Endothelial cell of umbilical vein (primary cell): ENCODE measurements around the gene NLN. TPM values are rescaled to one million over a fixed set of nuclear protein-coding genes. Genes with fewer than 3 reads are reported as not detected.
"Not testable (repeated sequence)": the region's sequence is repeated elsewhere in the genome, so short reads cannot be mapped to it uniquely, and the experiment has no call there.

ENCODE experiments used
- BruUV-seq: library from RNA; stranded (reverse); fragments of 400-500 nt; replicated peaks from 2 replicates; lab custom pipeline; 2021; lab: Mats Ljungman, UMichigan
- CTCF ChIA-PET: fragments of 300-600, 350-600 bp; sonication (Branson Sonifier 250); formaldehyde crosslinking; loops from one replicate; lab custom pipeline; 2021; ENCODE audit warnings: antibody characterized with exemption, inconsistent platforms; lab: Charles Lee
- POLR2A ChIA-PET: fragments of 300-600, 350-600 bp; sonication (Branson Sonifier 250); formaldehyde crosslinking; loops from one replicate; lab custom pipeline; 2021; ENCODE audit warnings: antibody characterized with exemption, inconsistent platforms; lab: Charles Lee
- DNase-seq: peaks from one replicate; pipeline ENCODE4 v3.0.0-alpha.2; 2011; ENCODE audit warnings: low read depth, low spot score
- FAIRE-seq: peaks from 2 replicates; lab custom pipeline; 2011; peaks lifted over from hg19 to GRCh38; lab: Jason Lieb, UNC
- H2AFZ ChIP-seq: 2 replicates; pipeline ENCODE4 v1.6.0; 2012; ENCODE audit warnings: low read depth, low read length, control low read depth, inconsistent platforms
- H3K27ac ChIP-seq: 2 replicates; pipeline ENCODE4 v1.5.1; 2011; ENCODE audit warnings: low read depth, mild to moderate bottlenecking, control low read depth, low read length, moderate library complexity; ENCODE audit not compliant: insufficient read depth
- H3K27me3 ChIP-seq, 2 experiments: 2 replicates each; pipeline versions ENCODE4 v1.6.0 to v1.6.1; 2011; ENCODE audit warnings: low read length in 2 of 2, mixed read lengths in 1 of 2; ENCODE audit not compliant: control insufficient read depth in 2 of 2, insufficient read depth in 2 of 2
- H3K36me3 ChIP-seq, 2 experiments: 2 replicates in 1 of 2; 3 replicates in 1 of 2; pipeline ENCODE4 v1.5.1; 2011; ENCODE audit warnings: low read length in 2 of 2, mild to moderate bottlenecking in 1 of 2, moderate library complexity in 1 of 2; ENCODE audit not compliant: control insufficient read depth in 2 of 2, insufficient read depth in 2 of 2; ENCODE audit errors: extremely low read depth in 1 of 2
- H3K4me1 ChIP-seq: 3 replicates; pipeline ENCODE4 v1.5.1; 2011; ENCODE audit warnings: mild to moderate bottlenecking, low read length; ENCODE audit not compliant: control insufficient read depth, insufficient read depth; ENCODE audit errors: extremely low read depth
- H3K4me2 ChIP-seq: 2 replicates; pipeline ENCODE4 v1.6.1; 2011; ENCODE audit warnings: low read length, control low read depth, mixed read lengths; ENCODE audit not compliant: insufficient read depth
- H3K4me3 ChIP-seq, 3 experiments: fragments of 200-600 bp in 1 of 3; sonication (generic), shearing (Covaris generic) in 1 of 3; replicated peaks in 1 of 3; 2 replicates each; pipeline ENCODE4 v1.5.1; 2011 to 2016; ENCODE audit warnings: control low read depth in 3 of 3, low read length in 3 of 3, mild to moderate bottlenecking in 2 of 3, inconsistent platforms in 1 of 3, low read depth in 1 of 3, moderate library complexity in 1 of 3; ENCODE audit not compliant: insufficient read depth in 1 of 3
- H3K79me2 ChIP-seq: 2 replicates; pipeline ENCODE4 v1.6.0; 2012; ENCODE audit warnings: low read length, inconsistent platforms; ENCODE audit not compliant: control insufficient read depth, insufficient read depth
- H3K9ac ChIP-seq: replicated peaks from 2 replicates; pipeline ENCODE3; 2011; ENCODE audit warnings: low read length, control low read depth; ENCODE audit not compliant: insufficient read depth; ENCODE audit errors: extremely low read depth
- H3K9me1 ChIP-seq: replicated peaks from 3 replicates; pipeline ENCODE4 v1.6.0; 2011; ENCODE audit warnings: mild to moderate bottlenecking, low read length; ENCODE audit not compliant: control insufficient read depth, insufficient read depth; ENCODE audit errors: extremely low read depth
- H3K9me3 ChIP-seq: replicated peaks from 2 replicates; pipeline ENCODE4 v1.5.1; 2012; ENCODE audit warnings: low read length, inconsistent platforms; ENCODE audit not compliant: control insufficient read depth, insufficient read depth
- H4K20me1 ChIP-seq: replicated peaks from 2 replicates; pipeline ENCODE3; 2011; ENCODE audit warnings: mild to moderate bottlenecking, low read length; ENCODE audit not compliant: control insufficient read depth, insufficient read depth; ENCODE audit errors: extremely low read depth
- CTCF ChIP-seq, 2 donors: IDR thresholded peaks; 1 replicate in 1 of 2; 2 replicates in 1 of 2; pipeline ENCODE4 v1.5.1; 2011; ENCODE audit warnings: low read length in 2 of 2, mild to moderate bottlenecking in 2 of 2, moderate library complexity in 2 of 2, control low read depth in 1 of 2, inconsistent platforms in 1 of 2, low read depth in 1 of 2; ENCODE audit not compliant: insufficient read depth in 1 of 2; ENCODE audit errors: extremely low read depth in 1 of 2
- EZH2 ChIP-seq: IDR thresholded peaks from 2 replicates; pipeline ENCODE4 v1.6.1; 2012; ENCODE audit warnings: borderline replicate concordance, low read depth, mild to moderate bottlenecking, moderate library complexity, low read length, inconsistent platforms; ENCODE audit not compliant: severe bottlenecking
- FOS ChIP-seq: IDR thresholded peaks from 2 replicates; pipeline ENCODE4 v1.6.1; 2011; ENCODE audit warnings: mild to moderate bottlenecking, low read length, moderate library complexity, borderline replicate concordance; ENCODE audit not compliant: insufficient read depth
- GATA2 ChIP-seq: IDR thresholded peaks from 2 replicates; pipeline ENCODE4 v1.7.0; 2011; ENCODE audit warnings: low read depth, mild to moderate bottlenecking, moderate library complexity, mixed read lengths, low read length; ENCODE audit not compliant: insufficient read length, insufficient read depth
- JUN ChIP-seq: IDR thresholded peaks from 2 replicates; pipeline ENCODE4 v1.6.1; 2011; ENCODE audit warnings: borderline replicate concordance, low read depth; ENCODE audit not compliant: insufficient read length, insufficient read depth
- MAX ChIP-seq: IDR thresholded peaks from 2 replicates; pipeline ENCODE4 v1.6.1; 2011; ENCODE audit not compliant: insufficient read depth, insufficient read length
- MYC ChIP-seq: IDR thresholded peaks from one replicate; pipeline ENCODE4 v1.6.1; 2011; ENCODE audit warnings: mild to moderate bottlenecking, low read depth, low read length
- POLR2A ChIP-seq: IDR thresholded peaks from 2 replicates; pipeline ENCODE4 v1.6.1; 2012; ENCODE audit warnings: low read depth, mild to moderate bottlenecking, control low read depth, low read length
- POLR2AphosphoS5 ChIP-seq: IDR thresholded peaks from 2 replicates; pipeline ENCODE4 v1.6.1; 2012; ENCODE audit warnings: low read depth, mild to moderate bottlenecking, control low read depth, low read length, moderate library complexity; ENCODE audit not compliant: insufficient read depth
- dilution Hi-C: fragments of 300-500 bp; cut with MboI; formaldehyde crosslinking; loops from one replicate; pipeline ENCODE4 v1.15.0; 2019; ENCODE audit warnings: low sequenced_read_pairs; ENCODE audit not compliant: extremely low pct_ligation_motif_present
- intact Hi-C: fragments of 100-400 bp; cut with micrococcal nuclease; formaldehyde crosslinking; loops from one replicate; pipeline ENCODE4 v1.10.0; 2022
- polyA plus RNA-seq, 4 experiments: library from polyadenylated mRNA; depleted of rRNA in 3 of 4; stranded (reverse) in 3 of 4; unstranded in 1 of 4; fragments of >200 nt; gene quantifications; 2 replicates each; pipeline versions ENCODE4 v1.2.1 to v1.2.3, GENCODE V29; 2011 to 2012; ENCODE audit warnings: missing spikeins in 1 of 4
- total RNA-seq: library from RNA; stranded (reverse); gene quantifications from 2 replicates; pipeline ENCODE4 v1.2.3, GENCODE V29; 2021

NLN gene
- total and polyA plus RNA-seq, 2 donors (not counting 3 experiments of a cell fraction or from before 2014, with no cell fraction given): 14.2 to 63.3 TPM

DNA sequence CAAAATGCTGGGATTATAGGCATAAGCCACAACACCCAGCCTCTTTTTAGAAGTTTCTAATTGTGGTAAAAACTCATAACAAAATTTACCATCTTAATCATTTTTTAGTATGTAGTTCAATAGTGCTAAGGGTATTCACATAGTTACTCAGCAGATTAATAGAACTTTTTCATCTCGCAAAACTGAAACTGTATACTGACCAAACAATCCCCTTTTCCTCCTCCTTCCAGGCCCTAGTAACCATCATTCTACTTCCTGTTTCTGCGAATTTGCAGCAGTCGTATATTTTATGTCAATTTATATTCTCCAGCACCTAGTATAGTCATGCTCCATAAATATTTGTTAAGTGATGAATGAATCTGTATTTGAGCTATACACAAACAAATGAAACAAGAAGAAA, 118.1 kb downstream of the NLN start:
- no TSS peak for BruUV-seq
- CTCF ChIA-PET: interaction anchor here (1.2 kb wide), 1 partner anchor 9 kb away, joined by 6 read pairs; no protein-coding TSS in a partner anchor

GRCh38 chr5:65844763-65845162, 122.8 kb downstream of the NLN start:
- H3K9me1 ChIP-seq, FAIRE-seq, H3K79me2 ChIP-seq, dilution Hi-C loops, BruUV-seq, H3K27me3 ChIP-seq, H3K27ac ChIP-seq, H3K36me3 ChIP-seq, H3K4me2 ChIP-seq, H3K9ac ChIP-seq, H3K4me3 ChIP-seq, POLR2A ChIA-PET, H3K4me1 ChIP-seq, DNase-seq, intact Hi-C loops, H3K9me3 ChIP-seq, H2AFZ ChIP-seq, H4K20me1 ChIP-seq: not testable (repeated sequence)
- CTCF ChIA-PET: interaction anchor here (1.3 kb wide), 1 partner anchor 13 kb away, joined by 3 read pairs; no protein-coding TSS in a partner anchor

More for the DNA sequence above, 118.1 kb downstream of the NLN start:
- Histone ChIP-seq H2AFZ (no peak overlapping the region), H3K4me3 (no peak overlapping the region), H3K9me1 (no peaks in the 10 kb centered on the region), H3K36me3 (no peaks in the 10 kb centered on the region), H3K4me2 (no peak overlapping the region), H3K9me3 (no peaks in the 10 kb centered on the region), H3K27me3 (no peaks in the 10 kb centered on the region), H3K27ac (no peak overlapping the region), H4K20me1 (no peaks in the 10 kb centered on the region), H3K4me1 (no peaks in the 10 kb centered on the region), H3K9ac (no peak overlapping the region), H3K79me2 (no peaks in the 10 kb centered on the region)
- DNase-seq (no peak), FAIRE-seq (no peak)
- dilution Hi-C loops: no loop called here
- intact Hi-C loops: no loop called here
- TF ChIP-seq GATA2 (no peak), CTCF (IDR thresholded peaks at IDR 0.05; ENCODE audit: extremely low read depth in 1 of 2, insufficient read depth in 1 of 2, low read depth in 1 of 2, low read length in 2 of 2) (no peak), MAX (no peak), POLR2AphosphoS5 (no peak), MYC (no peak), EZH2 (no peak), POLR2A (no peak), JUN (no peak), FOS (no peak)
- POLR2A ChIA-PET: no interaction called here
